GM23338 (cell line): Measurements from ENCODE around the gene MXRA7. TPM values are rescaled to one million over a fixed set of nuclear protein-coding genes. Genes with fewer than 3 reads are reported as not detected.
A peak's percentile ranks its signal among the peaks of the same experiment; 100 is the strongest.

Experiments used
- ATAC-seq: fragments of 200-7000 bp; cut with Tn5 transposase; 3 replicates; pipeline ENCODE4 v1.9.1; 2020
- DNase-seq: peaks from one replicate; pipeline ENCODE4 v3.0.0-alpha.2; 2015; ENCODE audit warnings: low spot score
- H2AFZ ChIP-seq: fragments of 200-600 bp; sonication (generic); 2 replicates; pipeline ENCODE4 v1.8.0; 2016; ENCODE audit warnings: antibody characterized with exemption, mild to moderate bottlenecking, moderate library complexity
- H3F3A ChIP-seq: fragments of 200-600 bp; sonication (generic); replicated peaks from 2 replicates; pipeline ENCODE4 v1.8.0; 2017; ENCODE audit warnings: antibody characterized with exemption, mixed run types, low read depth
- H3K27ac ChIP-seq: fragments of 200-600 bp; sonication (generic); 2 replicates; pipeline ENCODE4 v1.6.1; 2016; ENCODE audit warnings: low read depth
- H3K27me3 ChIP-seq: fragments of 200-600 bp; sonication (generic); 2 replicates; pipeline ENCODE4 v1.8.0; 2016; ENCODE audit warnings: mild to moderate bottlenecking, mixed run types, moderate library complexity; ENCODE audit not compliant: insufficient read depth
- H3K36me3 ChIP-seq: fragments of 200-600 bp; sonication (generic); 2 replicates; pipeline ENCODE4 v1.8.0; 2016; ENCODE audit warnings: mild to moderate bottlenecking; ENCODE audit not compliant: insufficient read depth
- H3K4me1 ChIP-seq: fragments of 200-600 bp; sonication (generic); 2 replicates; pipeline ENCODE4 v1.8.0; 2016; ENCODE audit warnings: mild to moderate bottlenecking, moderate library complexity; ENCODE audit not compliant: insufficient read depth
- H3K4me2 ChIP-seq: fragments of 200-600 bp; sonication (generic); 2 replicates; pipeline ENCODE4 v1.7.1; 2017; ENCODE audit warnings: mixed run types
- H3K4me3 ChIP-seq: fragments of 200-600 bp; sonication (generic); 2 replicates; pipeline ENCODE4 v1.6.1; 2016; ENCODE audit warnings: mixed run types
- H3K79me2 ChIP-seq: fragments of 200-600 bp; sonication (generic); replicated peaks from 2 replicates; pipeline ENCODE4 v1.8.0; 2017; ENCODE audit warnings: mild to moderate bottlenecking; ENCODE audit not compliant: insufficient read depth
- H3K9me2 ChIP-seq: fragments of 200-600 bp; sonication (generic); 2 replicates; pipeline ENCODE4 v1.8.0; 2017; ENCODE audit not compliant: insufficient read depth
- H4K20me1 ChIP-seq: fragments of 200-600 bp; sonication (generic); replicated peaks from 2 replicates; pipeline ENCODE4 v1.8.0; 2017; ENCODE audit warnings: mild to moderate bottlenecking; ENCODE audit not compliant: insufficient read depth
- H3K27ac Mint-ChIP-seq: 2 replicates; pipeline ENCODE4 v1.8.0; 2020; ENCODE audit warnings: inconsistent platforms, mild to moderate bottlenecking, moderate library complexity, mixed read lengths
- H3K27me3 Mint-ChIP-seq: 3 replicates; pipeline ENCODE4 v1.8.0; 2022; ENCODE audit warnings: low read depth, mild to moderate bottlenecking, moderate library complexity, mixed read lengths, inconsistent platforms; ENCODE audit not compliant: insufficient read depth, poor library complexity
- H3K36me3 Mint-ChIP-seq: 3 replicates; pipeline ENCODE4 v1.8.0; 2021; ENCODE audit warnings: low read depth, mild to moderate bottlenecking, inconsistent platforms, moderate library complexity, mixed read lengths
- H3K4me1 Mint-ChIP-seq: 3 replicates; pipeline ENCODE4 v1.8.0; 2020; ENCODE audit warnings: mild to moderate bottlenecking, inconsistent platforms, mixed read lengths
- H3K4me3 Mint-ChIP-seq: 3 replicates; pipeline ENCODE4 v1.8.0; 2021; ENCODE audit warnings: moderate library complexity, mild to moderate bottlenecking, inconsistent platforms, mixed read lengths
- H3K9me3 Mint-ChIP-seq: 3 replicates; pipeline ENCODE4 v1.8.0; 2020; ENCODE audit warnings: moderate library complexity, mild to moderate bottlenecking, inconsistent platforms, mixed read lengths
- CTCF ChIP-seq, 2 experiments: fragments of 200-600 bp in 1 of 2; sonication (generic) in 1 of 2; conservative IDR thresholded peaks; 2 replicates each; pipeline versions ENCODE4 v1.5.1 to v1.6.1; 2016 to 2017; ENCODE audit warnings: antibody characterized with exemption in 2 of 2, low read depth in 2 of 2, mild to moderate bottlenecking in 2 of 2, moderate library complexity in 1 of 2
- ZNF462 ChIP-seq: fragments of 250-450 bp; sonication (Bioruptor Pico); IDR thresholded peaks from 2 replicates; pipeline ENCODE4 v1.5.0; 2020; ENCODE audit warnings: mild to moderate bottlenecking, moderate library complexity
- microRNA counts: library from miRNA; unstranded; fragments of <30 nt; microRNA quantifications from one replicate; lab custom pipeline; 2017
- microRNA-seq: library from miRNA; unstranded; fragments of <30 nt; microRNA quantifications from one replicate; pipeline ENCODE4, GENCODE V29; 2017
- polyA plus RNA-seq: library from polyadenylated mRNA; unstranded; fragments of >200 nt; fragmentation: Nextera tagmentation; extraction: Ambion mirVana; gene quantifications from 2 replicates; pipeline ENCODE4 v1.2.1, GENCODE V29; 2016
- small RNA-seq: library from RNA; depleted of rRNA; stranded (forward); fragments of <200 nt; gene quantifications from one replicate; pipeline ENCODE3, GENCODE V24; 2014; ENCODE audit warnings: low replicate concordance
- total RNA-seq: library from RNA; depleted of rRNA; stranded (reverse); fragments of >200 nt; shearing (Covaris generic); gene quantifications from 2 replicates; pipeline ENCODE4 v1.2.3, GENCODE V29; 2014; rRNA removed

Gene MXRA7
- total and polyA plus RNA-seq, 2 experiments from 2014 or later = 12.1 to 46.6 TPM

GRCh38 chr17:76630151-76630550 lies 80.6 kb downstream of the MXRA7 start:
- Mint-ChIP-seq H3K9me3 (no peaks in the 10 kb centered on the region), H3K27me3 (peaks cover 8% of the 10 kb centered on the region), H3K4me1 (peaks cover 18% of the 10 kb centered on the region), H3K27ac (no peak overlapping the region), H3K4me3 (no peak overlapping the region), H3K36me3 (no peaks in the 10 kb centered on the region)
- Histone ChIP-seq H3K4me1 (peaks cover 5% of the 10 kb centered on the region), H3K27me3 (no peaks in the 10 kb centered on the region), H2AFZ (no peak overlapping the region), H3K4me3 (no peak overlapping the region), H4K20me1 (no peaks in the 10 kb centered on the region), H3K79me2 (no peaks in the 10 kb centered on the region), H3K27ac (no peak overlapping the region; the same call in 1 of the 2 replicates), H3K9me2 (no peaks in the 10 kb centered on the region), H3F3A (no peaks in the 10 kb centered on the region), H3K36me3 (no peaks in the 10 kb centered on the region), H3K4me2 (no peak overlapping the region)
- DNase-seq = peak; percentile 53
- peak; percentile 76 for ATAC-seq
- TF ChIP-seq CTCF (conservative IDR thresholded peaks at IDR 0.05; ENCODE audit: low read depth in 2 of 2) (peak in 1 of 2 experiments; percentile 16; a peak in 1 of 4 replicates), ZNF462 (CRISPR knock-in tag) (no peak)

MicroRNAs encoded within 50 kb of the gene (microRNA counts, 767-probe panel; counts per million panel counts)
- not detected for microRNA hsa-miR-636 (lab: Ali Mortazavi, UCI)

Small RNAs within 50 kb of the gene (microRNA-seq; reads per million reads assigned to microRNA genes)
- not detected for gene MIR636

Small RNAs within 50 kb of the gene (small RNA-seq; reads per million reads assigned to genes)
- gene AC005837.3 (not detected), gene RF02271 (not detected), gene RNU6-227P (not detected), gene RNU6-97P (not detected), gene RNY4P36 (0.37 reads per million, percentile 22 among the genes with 10 or more reads in this experiment)

Other genes with a start within 250 kb of the MXRA7 start
- gene AANAT, start 243.4 kb downstream of the MXRA7 start, total RNA-seq = 0.28 and 1.3 TPM in 2 replicates
- 0.73 and 1.0 TPM in 2 replicates for gene AANAT, start 243.4 kb downstream of the MXRA7 start, polyA plus RNA-seq
- gene RHBDF2, start 209.5 kb downstream of the MXRA7 start, total RNA-seq = 19.5 and 29.5 TPM in 2 replicates
- 9.4 and 10.5 TPM in 2 replicates for gene RHBDF2, start 209.5 kb downstream of the MXRA7 start, polyA plus RNA-seq
- gene CYGB, start 173.3 kb downstream of the MXRA7 start, total RNA-seq = 1.7 and 2.1 TPM in 2 replicates
- 0.85 and 1.2 TPM in 2 replicates for gene CYGB, start 173.3 kb downstream of the MXRA7 start, polyA plus RNA-seq
- 0.38 and 0.50 TPM in 2 replicates for gene PRCD, start 170.9 kb downstream of the MXRA7 start, total RNA-seq
- gene PRCD, start 170.9 kb downstream of the MXRA7 start, polyA plus RNA-seq = 1.6 and 2.5 TPM in 2 replicates
- gene ST6GALNAC2, start 125.1 kb downstream of the MXRA7 start, total RNA-seq = 0.31 TPM in 1 of 2 replicates, not detected in the other
- gene ST6GALNAC2, start 125.1 kb downstream of the MXRA7 start, polyA plus RNA-seq = not detected in 2 replicates
- gene ST6GALNAC1, start 67.2 kb downstream of the MXRA7 start, total RNA-seq = not detected in 2 replicates
- not detected in 2 replicates for gene ST6GALNAC1, start 67.2 kb downstream of the MXRA7 start, polyA plus RNA-seq
- 11.3 and 12.8 TPM in 2 replicates for gene JMJD6, start 15.6 kb upstream of the MXRA7 start, total RNA-seq
- 11.4 and 12.7 TPM in 2 replicates for gene JMJD6, start 15.6 kb upstream of the MXRA7 start, polyA plus RNA-seq
- gene METTL23, start 15.9 kb upstream of the MXRA7 start, total RNA-seq = 41.6 and 43.2 TPM in 2 replicates
- 51.6 and 55.9 TPM in 2 replicates for gene METTL23, start 15.9 kb upstream of the MXRA7 start, polyA plus RNA-seq
- 524 and 547 TPM in 2 replicates for gene SRSF2, start 26.4 kb upstream of the MXRA7 start, total RNA-seq
- 305 and 317 TPM in 2 replicates for gene SRSF2, start 26.4 kb upstream of the MXRA7 start, polyA plus RNA-seq
- gene MFSD11, start 27.2 kb upstream of the MXRA7 start, total RNA-seq = 25.5 and 35.3 TPM in 2 replicates
- 9.3 and 10.2 TPM in 2 replicates for gene MFSD11, start 27.2 kb upstream of the MXRA7 start, polyA plus RNA-seq
- gene MGAT5B, start 157.4 kb upstream of the MXRA7 start, total RNA-seq = 8.2 and 10.0 TPM in 2 replicates
- gene MGAT5B, start 157.4 kb upstream of the MXRA7 start, polyA plus RNA-seq = 1.6 and 2.1 TPM in 2 replicates